Keratinocyte (primary cell): Measurements from ENCODE around the gene CD300C. TPM values are rescaled to one million over a fixed set of nuclear protein-coding genes. Genes with fewer than 3 reads are reported as not detected.

Experiments
- DNase-seq: peaks from one replicate; pipeline ENCODE4 v3.0.0-alpha.2; 2011; ENCODE audit warnings: low read depth, missing footprints, low spot score
- FAIRE-seq: peaks from 2 replicates; lab custom pipeline; 2011; peaks lifted over from hg19 to GRCh38; lab: Jason Lieb, UNC
- H2AFZ ChIP-seq: 2 replicates; pipeline ENCODE4 v1.6.0; 2012; ENCODE audit warnings: low read length, control low read depth, inconsistent platforms; ENCODE audit not compliant: control insufficient read depth
- H3K27ac ChIP-seq: 2 replicates; pipeline ENCODE4 v1.5.1; 2011; ENCODE audit warnings: low read length; ENCODE audit not compliant: control insufficient read depth, insufficient read depth
- H3K27me3 ChIP-seq: 3 replicates; pipeline ENCODE4 v1.6.0; 2011; ENCODE audit warnings: low read length; ENCODE audit not compliant: control insufficient read depth, insufficient read depth; ENCODE audit errors: extremely low read depth
- H3K36me3 ChIP-seq, 2 experiments: 2 replicates in 1 of 2; 3 replicates in 1 of 2; pipeline ENCODE4 v1.5.1; 2011; ENCODE audit warnings: low read length in 2 of 2, mild to moderate bottlenecking in 1 of 2; ENCODE audit not compliant: control insufficient read depth in 2 of 2, insufficient read depth in 2 of 2; ENCODE audit errors: extremely low read depth in 1 of 2
- H3K4me1 ChIP-seq: 3 replicates; pipeline ENCODE4 v1.5.1; 2011; ENCODE audit warnings: low read length; ENCODE audit not compliant: control insufficient read depth, insufficient read depth; ENCODE audit errors: extremely low read depth
- H3K4me2 ChIP-seq: 3 replicates; pipeline ENCODE4 v1.6.0; 2011; ENCODE audit warnings: low read depth, low read length; ENCODE audit not compliant: control insufficient read depth, insufficient read depth; ENCODE audit errors: extremely low read depth
- H3K4me3 ChIP-seq, 3 experiments: fragments of 200-600 bp in 1 of 3; sonication (generic) in 1 of 3; 2 replicates in 2 of 3; 3 replicates in 1 of 3; pipeline ENCODE4 v1.5.1; 2011 to 2016; ENCODE audit warnings: low read length in 3 of 3, mild to moderate bottlenecking in 3 of 3, control low read depth in 2 of 3, inconsistent platforms in 1 of 3, low read depth in 1 of 3, mixed read lengths in 1 of 3, mixed run types in 1 of 3, moderate library complexity in 1 of 3; ENCODE audit not compliant: control insufficient read depth in 2 of 3, insufficient read depth in 2 of 3; ENCODE audit errors: extremely low read depth in 1 of 3
- H3K79me2 ChIP-seq: 2 replicates; pipeline ENCODE4 v1.6.0; 2012; ENCODE audit warnings: low read length; ENCODE audit not compliant: control insufficient read depth, insufficient read depth
- H3K9ac ChIP-seq: 3 replicates; pipeline ENCODE4 v1.6.0; 2011; ENCODE audit warnings: low read length; ENCODE audit not compliant: control insufficient read depth, insufficient read depth; ENCODE audit errors: extremely low read depth
- H3K9me1 ChIP-seq: 3 replicates; pipeline ENCODE4 v1.6.0; 2011; ENCODE audit warnings: low read length; ENCODE audit not compliant: control insufficient read depth, insufficient read depth; ENCODE audit errors: extremely low read depth
- H3K9me3 ChIP-seq: 2 replicates; pipeline ENCODE4 v1.5.1; 2012; ENCODE audit warnings: low read depth, low read length; ENCODE audit not compliant: control insufficient read depth
- H4K20me1 ChIP-seq: 3 replicates; pipeline ENCODE4 v1.6.0; 2011; ENCODE audit warnings: low read length; ENCODE audit not compliant: control insufficient read depth, insufficient read depth; ENCODE audit errors: extremely low read depth
- CTCF ChIP-seq, 3 experiments: IDR thresholded peaks in 1 of 3; conservative IDR thresholded peaks in 1 of 3; optimal IDR thresholded peaks in 1 of 3; 2 replicates in 2 of 3; 3 replicates in 1 of 3; pipeline versions ENCODE3 to v1.5.1; 2011; ENCODE audit warnings: low read length in 3 of 3, mild to moderate bottlenecking in 3 of 3, moderate library complexity in 2 of 3, control low read depth in 1 of 3, inconsistent platforms in 1 of 3; ENCODE audit not compliant: insufficient read depth in 2 of 3; ENCODE audit errors: extremely low read depth in 1 of 3
- EZH2 ChIP-seq: IDR thresholded peaks from one replicate; pipeline ENCODE4 v1.6.1; 2012; ENCODE audit warnings: inconsistent platforms, mild to moderate bottlenecking, low read length, moderate library complexity
- dilution Hi-C: fragments of 300-500 bp; cut with MboI; formaldehyde crosslinking; loops from one replicate; pipeline ENCODE4 v1.7.0; 2020; ENCODE audit warnings: low sequenced_read_pairs; ENCODE audit not compliant: extremely low pct_ligation_motif_present
- polyA plus RNA-seq, 5 experiments: library from polyadenylated mRNA; depleted of rRNA in 3 of 5; stranded (reverse) in 3 of 5; stranded (forward) in 1 of 5; unstranded in 1 of 5; fragments of >200 nt; gene quantifications; 1 replicate in 1 of 5; 2 replicates in 3 of 5; 3 replicates in 1 of 5; pipeline versions ENCODE4 v1.2.1 to v1.2.3, GENCODE V29; 2011 to 2012; ENCODE audit warnings: missing spikeins in 2 of 5, low read depth in 1 of 5, low replicate concordance in 1 of 5

Gene CD300C
- polyA plus RNA-seq, 1 donor (not counting 4 experiments of a cell fraction or from before 2014, with no cell fraction given): not detected

- no peak for DNase-seq
- H3K4me3 ChIP-seq: no peak overlapping the region
- H3K4me2 ChIP-seq: no peak overlapping the region
- no peaks in the 10 kb centered on the region for H3K79me2 ChIP-seq
- no peaks in the 10 kb centered on the region for H3K36me3 ChIP-seq
- TF ChIP-seq CTCF (optimal IDR thresholded peaks at IDR 0.05 in 1 of 3, IDR thresholded peaks at IDR 0.05 in 1 of 3, conservative IDR thresholded peaks at IDR 0.05 in 1 of 3; ENCODE audit: extremely low read depth in 1 of 3, insufficient read depth in 2 of 3, low read length in 3 of 3): no peak
- no peak for TF ChIP-seq EZH2
- no peaks in the 10 kb centered on the region for H4K20me1 ChIP-seq
- H3K27ac ChIP-seq: no peak overlapping the region
- peaks cover 22% of the 10 kb centered on the region for H3K4me1 ChIP-seq
- no peak for FAIRE-seq
- H3K9ac ChIP-seq: no peak overlapping the region
- H3K27me3 ChIP-seq: no peaks in the 10 kb centered on the region
- no peaks in the 10 kb centered on the region for H3K9me3 ChIP-seq
- dilution Hi-C loops: no loop called here
- H2AFZ ChIP-seq: no peak overlapping the region
- H3K9me1 ChIP-seq: no peaks in the 10 kb centered on the region
Measured at GRCh38 chr17:74549343-74549742, 3.4 kb upstream of the CD300C start.

DNA sequence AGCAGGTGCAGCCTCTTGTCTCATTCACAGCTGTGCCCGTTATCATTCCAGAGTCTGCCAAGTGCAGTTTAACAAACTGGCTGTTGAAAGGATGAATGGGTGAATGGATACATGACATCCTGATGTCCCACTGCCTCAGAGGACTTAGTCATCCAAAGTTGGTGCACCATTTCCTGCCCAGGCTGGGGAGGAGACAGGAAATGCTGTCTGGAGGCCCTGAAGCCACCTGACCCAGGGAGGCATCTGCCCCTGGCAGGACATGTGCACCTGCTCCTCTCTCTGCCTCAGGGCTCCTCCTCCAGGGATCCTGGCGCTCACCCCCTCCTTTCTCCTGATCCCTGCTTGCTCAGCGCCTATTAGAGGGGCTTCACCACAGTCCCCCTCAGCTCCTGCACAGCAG, 1.8 kb upstream of the CD300C start:
- DNase-seq (no peak), FAIRE-seq (peak; percentile 71)
- Histone ChIP-seq H3K4me2 (no peak overlapping the region), H2AFZ (no peak overlapping the region), H4K20me1 (no peaks in the 10 kb centered on the region), H3K4me1 (peaks cover 22% of the 10 kb centered on the region), H3K9me3 (no peaks in the 10 kb centered on the region), H3K9ac (no peak overlapping the region), H3K27me3 (peaks cover 6% of the 10 kb centered on the region), H3K36me3 (no peaks in the 10 kb centered on the region), H3K9me1 (no peaks in the 10 kb centered on the region), H3K4me3 (no peak overlapping the region), H3K27ac (no peak overlapping the region), H3K79me2 (no peaks in the 10 kb centered on the region)
- no peak for TF ChIP-seq EZH2
- no peak for TF ChIP-seq CTCF (optimal IDR thresholded peaks at IDR 0.05 in 1 of 3, IDR thresholded peaks at IDR 0.05 in 1 of 3, conservative IDR thresholded peaks at IDR 0.05 in 1 of 3; ENCODE audit: extremely low read depth in 1 of 3, insufficient read depth in 2 of 3, low read length in 3 of 3)
- dilution Hi-C loops: no loop called here
